H1 (cell line): ENCODE data around the gene SLC9A7. TPM values are rescaled to one million over a fixed set of nuclear protein-coding genes. Genes with fewer than 3 reads are reported as not detected.
A peak's percentile ranks its signal among the peaks of the same experiment; 100 is the strongest.

Experiments used
- CTCF ChIA-PET: fragments of 300-600 bp; sonication (Branson Sonifier 250); formaldehyde crosslinking; loops from one replicate; lab custom pipeline; 2021; ENCODE audit not compliant: partially characterized antibody; lab: Charles Lee
- POLR2A ChIA-PET: fragments of 300-600 bp; sonication (Branson Sonifier 250); formaldehyde crosslinking; loops from one replicate; lab custom pipeline; 2021; ENCODE audit warnings: inconsistent platforms; ENCODE audit not compliant: partially characterized antibody; lab: Charles Lee
- DNase-seq, 2 experiments: peaks; one replicate each; pipeline versions ENCODE4 v3.0.0 to v3.0.0-alpha.2; 2010 to 2022; ENCODE audit warnings: low spot score in 2 of 2, low read depth in 1 of 2, mixed read lengths in 1 of 2
- FAIRE-seq: peaks from 2 replicates; lab custom pipeline; 2011; peaks lifted over from hg19 to GRCh38; lab: Jason Lieb, UNC
- H2AFZ ChIP-seq: 2 replicates; pipeline ENCODE4 v1.8.1; 2012; ENCODE audit warnings: low read length, inconsistent platforms
- H2AK5ac ChIP-seq: 2 replicates; pipeline ENCODE4 v1.6.1; 2013; ENCODE audit warnings: low read depth, low read length
- H2BK120ac ChIP-seq: replicated peaks from 2 replicates; pipeline ENCODE3; 2013; ENCODE audit warnings: low read depth, low read length, inconsistent platforms
- H2BK12ac ChIP-seq: 2 replicates; pipeline ENCODE4 v1.6.1; 2013; ENCODE audit warnings: low read depth, low read length
- H2BK15ac ChIP-seq: 2 replicates; pipeline ENCODE4 v1.6.1; 2013; ENCODE audit warnings: low read length
- H2BK20ac ChIP-seq: 2 replicates; pipeline ENCODE4 v1.6.1; 2013; ENCODE audit warnings: low read length
- H2BK5ac ChIP-seq: 2 replicates; pipeline ENCODE4 v1.6.1; 2013; ENCODE audit warnings: low read depth, low read length
- H3K14ac ChIP-seq: 2 replicates; pipeline ENCODE4 v1.6.1; 2013; ENCODE audit warnings: inconsistent platforms; ENCODE audit not compliant: insufficient read length
- H3K18ac ChIP-seq: 2 replicates; pipeline ENCODE4 v1.6.1; 2013; ENCODE audit warnings: low read length; ENCODE audit errors: extremely low read depth
- H3K23ac ChIP-seq: 2 replicates; pipeline ENCODE4 v1.6.1; 2013; ENCODE audit warnings: inconsistent platforms; ENCODE audit not compliant: insufficient read length
- H3K23me2 ChIP-seq: 2 replicates; pipeline ENCODE4 v1.6.1; 2013; ENCODE audit warnings: low read depth, low read length
- H3K27ac ChIP-seq: 2 replicates; pipeline ENCODE4 v1.6.1; 2011; ENCODE audit warnings: low read depth, low read length, inconsistent platforms
- H3K27me3 ChIP-seq, 4 experiments: replicated peaks in 1 of 4; 1 replicate in 1 of 4; 2 replicates in 3 of 4; pipeline versions ENCODE4 v1.6.1 to v1.8.1; 2011 to 2013; ENCODE audit warnings: low read length in 3 of 4, mild to moderate bottlenecking in 3 of 4, inconsistent platforms in 2 of 4, mixed read lengths in 2 of 4, moderate library complexity in 1 of 4; ENCODE audit not compliant: control insufficient read depth in 3 of 4, insufficient read depth in 3 of 4; ENCODE audit errors: extremely low read depth in 1 of 4
- H3K36me3 ChIP-seq, 4 experiments: 2 replicates each; pipeline versions ENCODE4 v1.6.1 to v1.8.1; 2011 to 2013; ENCODE audit warnings: mild to moderate bottlenecking in 4 of 4, low read length in 3 of 4, moderate library complexity in 2 of 4, control low read depth in 1 of 4, inconsistent platforms in 1 of 4; ENCODE audit not compliant: insufficient read depth in 4 of 4, control insufficient read depth in 2 of 4
- H3K4ac ChIP-seq: replicated peaks from 2 replicates; pipeline ENCODE3; 2013; ENCODE audit warnings: low read length, low read depth, mixed read lengths, inconsistent platforms; ENCODE audit not compliant: insufficient read length
- H3K4me1 ChIP-seq, 4 experiments: replicated peaks in 1 of 4; 1 replicate in 1 of 4; 2 replicates in 3 of 4; pipeline versions ENCODE4 v1.6.1 to v1.8.1; 2011 to 2013; ENCODE audit warnings: low read length in 3 of 4, inconsistent platforms in 2 of 4, mixed read lengths in 1 of 4; ENCODE audit not compliant: insufficient read depth in 4 of 4, control insufficient read depth in 3 of 4
- H3K4me2 ChIP-seq, 2 experiments: 2 replicates each; pipeline versions ENCODE4 v1.6.1 to v1.8.1; 2011 to 2013; ENCODE audit warnings: low read depth in 2 of 2, low read length in 2 of 2, control low read depth in 1 of 2, inconsistent platforms in 1 of 2, mild to moderate bottlenecking in 1 of 2; ENCODE audit not compliant: insufficient read depth in 1 of 2
- H3K4me3 ChIP-seq, 4 experiments: fragments of 200-600, 300-600 bp in 1 of 4; sonication (generic), shearing (Covaris generic), sonication (Bioruptor Twin) in 1 of 4; 2 replicates each; pipeline versions ENCODE4 v1.5.1 to v1.8.1; 2011 to 2016; ENCODE audit warnings: low read length in 4 of 4, low read depth in 3 of 4, control low read depth in 2 of 4, inconsistent platforms in 2 of 4, mild to moderate bottlenecking in 2 of 4, mixed read lengths in 1 of 4, moderate library complexity in 1 of 4; ENCODE audit not compliant: insufficient read depth in 2 of 4; ENCODE audit errors: extremely low read depth in 1 of 4
- H3K56ac ChIP-seq: replicated peaks from 2 replicates; pipeline ENCODE3; 2013; ENCODE audit warnings: low read depth, mild to moderate bottlenecking, mixed read lengths, low read length, inconsistent platforms; ENCODE audit not compliant: insufficient read length
- H3K79me1 ChIP-seq: 2 replicates; pipeline ENCODE4 v1.6.1; 2013; ENCODE audit warnings: low read depth, low read length, control low read depth
- H3K79me2 ChIP-seq, 2 experiments: 2 replicates each; pipeline versions ENCODE4 v1.6.1 to v1.8.1; 2012 to 2013; ENCODE audit warnings: low read length in 2 of 2, mild to moderate bottlenecking in 2 of 2, inconsistent platforms in 1 of 2; ENCODE audit not compliant: insufficient read depth in 2 of 2, control insufficient read depth in 1 of 2
- H3K9ac ChIP-seq, 4 experiments: replicated peaks in 1 of 4; 1 replicate in 1 of 4; 2 replicates in 3 of 4; pipeline versions ENCODE4 v1.6.1 to v1.8.1; 2011 to 2013; ENCODE audit warnings: low read depth in 3 of 4, low read length in 3 of 4, control low read depth in 2 of 4, mild to moderate bottlenecking in 2 of 4, moderate library complexity in 2 of 4, inconsistent platforms in 1 of 4; ENCODE audit errors: extremely low read depth in 1 of 4
- H3K9me3 ChIP-seq, 2 experiments: 2 replicates each; pipeline versions ENCODE4 v1.6.1 to v1.8.1; 2012 to 2013; ENCODE audit warnings: mild to moderate bottlenecking in 2 of 2, moderate library complexity in 2 of 2, control low read depth in 1 of 2, inconsistent platforms in 1 of 2, low read depth in 1 of 2, low read length in 1 of 2, mixed read lengths in 1 of 2; ENCODE audit not compliant: insufficient read depth in 2 of 2
- H4K20me1 ChIP-seq, 2 experiments: replicated peaks in 1 of 2; 2 replicates each; pipeline versions ENCODE3 to v1.8.1; 2011 to 2013; ENCODE audit warnings: inconsistent platforms in 2 of 2, low read length in 2 of 2, mild to moderate bottlenecking in 1 of 2; ENCODE audit not compliant: insufficient read depth in 2 of 2, control insufficient read depth in 1 of 2
- H4K5ac ChIP-seq: 2 replicates; pipeline ENCODE4 v1.6.1; 2013; ENCODE audit warnings: low read length, low read depth, mixed read lengths, inconsistent platforms; ENCODE audit not compliant: insufficient read length
- H4K8ac ChIP-seq: 2 replicates; pipeline ENCODE4 v1.8.0; 2013; ENCODE audit warnings: mild to moderate bottlenecking, moderate library complexity, low read length, inconsistent platforms; ENCODE audit not compliant: insufficient read depth; ENCODE audit errors: extremely low read depth
- H4K91ac ChIP-seq: replicated peaks from 2 replicates; pipeline ENCODE3; 2013; ENCODE audit warnings: low read length, mixed read lengths, inconsistent platforms; ENCODE audit not compliant: insufficient read length
- CTCF ChIP-seq, 3 experiments: IDR thresholded peaks; 1 replicate in 2 of 3; 2 replicates in 1 of 3; pipeline versions ENCODE4 v1.5.1 to v1.6.1; 2011; ENCODE audit warnings: low read length in 3 of 3, mild to moderate bottlenecking in 3 of 3, inconsistent platforms in 2 of 3, low read depth in 1 of 3, moderate library complexity in 1 of 3; ENCODE audit not compliant: insufficient read depth in 1 of 3; ENCODE audit errors: control extremely low read depth in 1 of 3
- POLR2A ChIP-seq, 2 experiments: IDR thresholded peaks; 1 replicate in 1 of 2; 2 replicates in 1 of 2; pipeline ENCODE4 v1.6.1; 2011; ENCODE audit warnings: low read depth in 2 of 2, low read length in 2 of 2, mild to moderate bottlenecking in 2 of 2; ENCODE audit errors: control extremely low read depth in 1 of 2
- RAD21 ChIP-seq, 2 experiments: IDR thresholded peaks in 1 of 2; conservative IDR thresholded peaks in 1 of 2; 2 replicates each; pipeline ENCODE4 v1.6.1; 2011; ENCODE audit warnings: low read depth in 2 of 2, low read length in 2 of 2, improper control_type of control experiment in 1 of 2, inconsistent platforms in 1 of 2, mild to moderate bottlenecking in 1 of 2, moderate library complexity in 1 of 2
- WGBS, 2 experiments: shearing (Covaris generic) in 1 of 2; methylation state at CpG; one replicate each; pipeline versions ENCODE4 v1.1.6 to v1.1.7; 2013 to 2015; ENCODE audit warnings: low lambda C conversion rate in 2 of 2, mixed read lengths in 2 of 2, inconsistent platforms in 1 of 2, low coverage in 1 of 2, missing lambda C conversion rate in 1 of 2; ENCODE audit not compliant: insufficient replicate concordance in 2 of 2, insufficient coverage in 1 of 2, insufficient read length in 1 of 2; ENCODE audit errors: extremely low coverage in 1 of 2, missing lambda C conversion rate in 1 of 2; 5-methylcytosine and 5-hydroxymethylcytosine counted together
- polyA plus RNA-seq, 7 experiments: library from polyadenylated mRNA; depleted of rRNA in 3 of 7; stranded (reverse) in 5 of 7; unstranded in 2 of 7; fragments of >200 nt in 5 of 7; fragments of 200-250 nt in 2 of 7; gene quantifications; 1 replicate in 5 of 7; 2 replicates in 1 of 7; 4 replicates in 1 of 7; pipeline versions ENCODE4 v1.2.1 to v1.2.3, GENCODE V29; 2011 to 2013; ENCODE audit warnings: missing spikeins in 2 of 7, mixed read lengths in 2 of 7
- total RNA-seq: library from RNA; stranded (reverse); fragmentation: NEBNext Ultra II Directional; extraction: Animal tissue kit (Norgen Biotek cat#: 25700); gene quantifications from 2 replicates; pipeline ENCODE4 v1.2.1, GENCODE V29; 2021

The SLC9A7 gene
- total and polyA plus RNA-seq, 2 of the 8 experiments (the other 6 are each of a cell fraction or from before 2014, with no cell fraction given), result 6.7 to 17.2 TPM

GRCh38 chrX:46803140-46803539 is 44.2 kb upstream of the SLC9A7 start:
- no peaks in the 10 kb centered on the region for H4K20me1 ChIP-seq
- 69% methylated on average over 3 of the region's 3 CpGs; no CpG with 5 or more reads in 1 of the 2 experiments for WGBS, 2 experiments
- no peak overlapping the region for H2AFZ ChIP-seq
- no peak overlapping the region for H2BK5ac ChIP-seq
- H3K9me3 ChIP-seq, result no peaks in the 10 kb centered on the region
- H3K14ac ChIP-seq, result no peak overlapping the region
- H3K79me1 ChIP-seq, result no peaks in the 10 kb centered on the region
- no peak overlapping the region for H3K4ac ChIP-seq
- no peak overlapping the region for H3K4me3 ChIP-seq
- H3K36me3 ChIP-seq, result no peaks in the 10 kb centered on the region
- H3K23me2 ChIP-seq, result no peaks in the 10 kb centered on the region; the same call in 1 of the 2 replicates
- H2AK5ac ChIP-seq, result no peak overlapping the region
- no peak overlapping the region for H2BK12ac ChIP-seq
- H2BK20ac ChIP-seq, result no peak overlapping the region
- TF ChIP-seq POLR2A (IDR thresholded peaks at IDR 0.05; ENCODE audit: control extremely low read depth in 1 of 2, low read depth in 2 of 2, low read length in 2 of 2) (no peak), CTCF (IDR thresholded peaks at IDR 0.05; ENCODE audit: control extremely low read depth in 1 of 3, insufficient read depth in 1 of 3, low read depth in 1 of 3, low read length in 3 of 3) (peak in 2 of 3 experiments; percentile 31 to 36; a peak in 2 of 4 replicates), RAD21 (IDR thresholded peaks at IDR 0.05 in 1 of 2, conservative IDR thresholded peaks at IDR 0.05 in 1 of 2; ENCODE audit: low read depth in 2 of 2, low read length in 2 of 2) (peak; percentile 29 to 44)
- TF ChIP-seq, all 59 proteins: peak for 2
- no peak overlapping the region for H3K56ac ChIP-seq
- no peak overlapping the region for H4K91ac ChIP-seq
- no peak overlapping the region for H4K8ac ChIP-seq
- H4K5ac ChIP-seq, result no peak overlapping the region
- no peak for DNase-seq
- CTCF ChIA-PET, result interaction anchor here (1.4 kb wide), 1 partner anchor 374 kb away, joined by 3 read pairs; no protein-coding TSS in a partner anchor
- no peak overlapping the region for H3K23ac ChIP-seq
- H3K27me3 ChIP-seq, result no peaks in the 10 kb centered on the region
- H3K9ac ChIP-seq, result no peak overlapping the region
- no peak overlapping the region for H3K27ac ChIP-seq
- no peak for FAIRE-seq
- no peaks in the 10 kb centered on the region for H3K4me1 ChIP-seq
- H2BK15ac ChIP-seq, result no peak overlapping the region
- POLR2A ChIA-PET, result no interaction called here
- H3K4me2 ChIP-seq, result no peak overlapping the region
- H2BK120ac ChIP-seq, result no peak overlapping the region
- no peaks in the 10 kb centered on the region for H3K79me2 ChIP-seq
- no peak overlapping the region for H3K18ac ChIP-seq
